ENCODE measurements around the gene IL12RB2.
"Not testable (repeated sequence)": the region's sequence is repeated elsewhere in the genome, so short reads cannot be mapped to it uniquely, and the experiment has no call there.

Gene IL12RB2

GRCh38 chr1:67404212-67404620, 96.5 kb downstream of the IL12RB2 start:
- DNase-seq: no peak

- DNase-seq: no peak
Measured at GRCh38 chr1:67405473-67406245, 98.0 kb downstream of the IL12RB2 start.

GRCh38 chr1:67407498-67407897, 99.8 kb downstream of the IL12RB2 start:
- no peak for DNase-seq

- DNase-seq: no peak
Measured at GRCh38 chr1:67408148-67408547, 100.5 kb downstream of the IL12RB2 start.

GRCh38 chr1:67413101-67413500, 105.4 kb downstream of the IL12RB2 start:
- not testable (repeated sequence) for DNase-seq

GRCh38 chr1:67414574-67414973, 106.9 kb downstream of the IL12RB2 start:
- DNase-seq: no peak

GRCh38 chr1:67415041-67415440, 107.4 kb downstream of the IL12RB2 start:
- DNase-seq: no peak

GRCh38 chr1:67417733-67418132, 110.1 kb downstream of the IL12RB2 start:
- DNase-seq: not testable (repeated sequence)

GRCh38 chr1:67418839-67419586, 111.3 kb downstream of the IL12RB2 start:
- no peak for DNase-seq

GRCh38 chr1:67420835-67421492, 113.3 kb downstream of the IL12RB2 start:
- no peak for DNase-seq

- DNase-seq: no peak
Measured at GRCh38 chr1:67427465-67427864, 119.8 kb downstream of the IL12RB2 start.

GRCh38 chr1:67427947-67428346, 120.3 kb downstream of the IL12RB2 start:
- DNase-seq: no peak

- peak; percentile 23 to 24 for DNase-seq
Measured at GRCh38 chr1:67429011-67429527, 121.4 kb downstream of the IL12RB2 start.

- peak; percentile 16 to 29 for DNase-seq
Measured at GRCh38 chr1:67429528-67430357, 122.1 kb downstream of the IL12RB2 start.

GRCh38 chr1:67430358-67431155, 122.9 kb downstream of the IL12RB2 start, which contains the start of gene SERBP1:
SERBP1 (minus strand) TSS chr1:67430402; CDS start chr1:67430300, 102 bp downstream.
- DNase-seq: peak; percentile 86 to 88

- DNase-seq: no peak
Measured at GRCh38 chr1:67431156-67431765, 123.6 kb downstream of the IL12RB2 start.

GRCh38 chr1:67431869-67432578, 124.4 kb downstream of the IL12RB2 start:
- DNase-seq: no peak

GRCh38 chr1:67432745-67433144, 125.1 kb downstream of the IL12RB2 start:
- no peak for DNase-seq

- no peak for DNase-seq
Measured at GRCh38 chr1:67433837-67434236, 126.2 kb downstream of the IL12RB2 start.

- no peak for DNase-seq
Measured at GRCh38 chr1:67434491-67434890, 126.8 kb downstream of the IL12RB2 start.

Measured in stimulated activated CD4-positive, alpha-beta T cell treated with anti-CD3 and anti-CD28 coated beads, Interleukin-2, amount 100 ng/mL, for 48 hours (primary cell).